ENCODE data around the gene TEKTIP1. TPM values are rescaled to one million over a fixed set of nuclear protein-coding genes. Genes with fewer than 3 reads are reported as not detected.

Gene TEKTIP1
- polyA plus RNA-seq (ENCODE audit: insufficient read length in 3 of 3) = 1 to 10 TPM; 3.5 to 5.0 (median 4.3) TPM

DNA sequence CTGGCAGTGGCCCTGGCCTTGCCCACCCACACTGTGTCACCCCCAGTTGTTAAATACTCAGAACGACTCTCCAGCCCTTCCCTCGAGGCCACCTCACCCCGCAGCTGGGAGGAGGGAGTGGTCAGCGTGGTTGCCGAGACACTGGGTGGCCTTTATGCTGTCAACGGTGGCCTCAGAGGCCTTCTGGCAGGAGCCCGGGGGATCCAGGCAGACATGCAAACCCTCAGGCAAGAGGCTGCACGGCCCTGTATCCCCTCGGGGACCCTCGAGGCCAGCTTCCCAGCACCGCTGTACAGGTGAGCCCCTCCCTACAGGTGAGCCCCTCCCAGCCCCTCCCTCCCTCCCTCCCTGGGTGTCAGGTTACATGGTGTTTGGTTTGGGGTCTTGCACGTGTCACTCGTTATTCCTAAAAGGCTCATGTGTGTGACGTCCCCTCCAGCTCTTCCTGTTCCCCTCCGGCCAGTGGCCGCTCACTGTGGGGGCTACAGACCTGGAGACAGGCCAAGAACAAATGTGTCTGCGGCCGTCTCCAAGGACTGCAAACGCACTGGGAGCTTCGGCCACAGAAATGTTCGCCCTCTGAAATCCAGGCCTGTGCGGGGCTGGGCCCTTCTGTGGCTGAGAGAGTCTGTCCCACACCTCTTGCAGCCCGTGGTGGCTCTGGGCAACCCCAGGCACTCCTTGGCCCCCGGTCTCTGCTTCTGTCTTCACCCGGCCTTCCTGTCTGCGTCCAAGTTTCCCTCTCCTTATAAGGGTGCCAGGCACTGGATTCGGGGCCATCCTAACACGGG is at the start of gene TEKTIP1:
TEKTIP1 (plus strand) TSS at position 210 of the 791 bp plus-strand sequence; CDS start at position 214, 4 bp downstream.
- no peak for DNase-seq (ENCODE audit: low read depth in 3 of 3, low spot score in 2 of 3)

DNA sequence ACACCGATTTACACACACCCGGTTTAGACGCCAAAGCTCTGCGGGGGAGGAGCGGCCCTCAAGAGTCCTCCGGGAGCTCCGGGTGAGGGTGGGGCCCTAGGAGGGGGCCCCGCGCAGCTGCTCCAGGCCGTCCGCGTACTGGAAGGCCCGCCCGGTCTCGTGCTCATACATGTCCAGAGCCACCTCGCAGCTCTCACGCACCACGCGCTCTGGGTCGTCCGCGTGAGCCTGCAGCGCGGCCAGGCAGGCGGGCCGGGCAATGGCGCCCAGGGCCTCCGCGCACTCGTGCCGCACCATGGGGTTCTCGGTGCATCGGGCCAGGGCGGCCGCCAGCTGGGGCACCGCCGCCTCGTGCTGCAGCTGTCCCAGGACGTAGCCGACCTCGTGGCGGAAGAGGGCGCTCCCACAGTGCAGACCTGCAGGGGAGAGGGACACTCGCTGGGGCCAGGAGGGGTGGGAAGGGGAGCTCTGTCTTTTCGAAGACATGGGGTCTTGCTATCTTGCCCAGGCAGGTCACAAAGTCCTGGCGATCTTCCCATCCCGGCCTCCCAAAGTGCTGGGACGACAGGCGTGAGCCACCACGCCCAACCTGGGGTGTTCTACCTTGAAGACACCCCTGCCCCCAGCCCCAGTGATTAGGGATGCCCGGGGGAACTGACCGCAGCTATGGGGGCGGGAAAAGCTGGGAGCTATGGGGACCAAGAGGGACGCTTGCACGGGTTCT is 47.4 kb upstream of the TEKTIP1 start:
- no peak for DNase-seq (ENCODE audit: low read depth in 3 of 3, low spot score in 2 of 3)

DNA sequence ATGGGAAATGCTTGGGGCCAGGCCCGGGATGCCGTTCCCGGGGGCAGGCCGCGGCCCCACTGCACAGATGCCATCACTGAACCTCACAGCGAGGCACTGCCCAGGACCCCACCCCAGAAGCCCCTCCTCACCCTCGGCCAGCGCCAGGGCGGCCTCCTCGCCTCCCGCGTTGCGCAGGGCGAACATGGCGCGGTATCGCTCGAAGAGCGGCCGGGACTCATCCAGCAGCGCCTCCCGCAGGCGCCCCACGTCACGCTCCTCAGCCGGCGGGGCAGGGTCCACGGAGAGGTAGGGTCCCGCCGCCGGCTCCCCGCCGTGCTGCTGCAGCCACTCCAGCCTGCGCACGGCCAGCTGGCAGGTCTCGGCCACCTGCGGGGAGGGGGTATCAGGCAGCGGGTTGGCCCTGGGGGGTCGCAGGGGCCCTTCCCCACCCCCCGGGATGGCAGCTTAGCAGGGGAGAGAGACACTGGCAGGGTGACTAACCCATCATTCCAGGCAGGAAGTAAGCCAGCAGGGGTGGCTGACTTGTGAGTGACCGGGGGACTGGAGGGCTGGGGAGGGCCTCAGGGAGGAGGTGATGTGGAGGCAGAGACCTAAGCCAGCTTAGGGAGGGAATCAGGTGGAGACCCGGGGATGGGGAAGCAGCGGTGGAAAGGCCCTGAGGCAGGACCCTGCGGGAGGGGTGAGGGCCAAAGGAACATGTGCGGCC is 46.7 kb upstream of the TEKTIP1 start:
- no peak for DNase-seq (ENCODE audit: low read depth in 3 of 3, low spot score in 2 of 3)

DNA sequence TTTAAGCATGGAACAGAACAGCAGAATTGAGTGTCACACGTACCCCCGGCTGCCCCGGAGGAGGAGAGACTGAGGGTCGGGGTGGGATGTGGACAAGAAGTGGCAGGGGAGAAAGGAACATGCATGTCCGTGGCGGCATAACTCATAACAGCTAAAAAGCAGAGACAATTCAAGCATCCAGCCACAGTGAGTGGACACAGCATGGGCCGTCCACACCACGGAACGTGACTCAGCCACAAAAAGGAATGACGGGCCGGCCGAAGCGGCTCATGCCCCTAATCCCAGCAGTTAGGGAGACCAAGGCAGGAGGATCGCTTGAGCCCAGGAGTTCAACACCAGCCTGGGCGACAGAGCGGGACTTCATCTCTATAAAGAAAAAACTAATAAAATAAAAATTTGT is 46.1 kb upstream of the TEKTIP1 start:
- no peak for DNase-seq (ENCODE audit: low read depth in 3 of 3, low spot score in 2 of 3)

DNA sequence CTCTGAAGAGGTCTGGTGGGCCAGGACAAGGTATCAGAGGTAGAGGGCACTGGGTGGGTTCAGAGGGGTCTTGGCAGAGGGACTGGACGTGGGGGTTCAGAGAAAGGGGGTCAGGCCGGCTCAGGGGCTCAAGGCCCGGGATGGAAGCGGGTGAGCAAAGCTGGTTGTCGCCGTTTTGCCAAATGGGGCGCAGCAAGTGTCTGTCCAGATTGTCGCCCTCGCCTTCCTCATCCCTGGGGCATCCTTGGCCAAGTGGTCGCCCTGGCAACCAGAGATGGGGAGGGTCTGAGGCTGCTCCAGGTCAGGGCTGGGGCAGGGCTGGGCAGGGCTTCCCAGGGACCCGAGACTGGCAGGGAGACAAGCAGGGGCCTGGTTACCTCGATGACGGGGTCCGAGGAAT is 45.3 kb upstream of the TEKTIP1 start:
- no peak for DNase-seq (ENCODE audit: low read depth in 3 of 3, low spot score in 2 of 3)

DNA sequence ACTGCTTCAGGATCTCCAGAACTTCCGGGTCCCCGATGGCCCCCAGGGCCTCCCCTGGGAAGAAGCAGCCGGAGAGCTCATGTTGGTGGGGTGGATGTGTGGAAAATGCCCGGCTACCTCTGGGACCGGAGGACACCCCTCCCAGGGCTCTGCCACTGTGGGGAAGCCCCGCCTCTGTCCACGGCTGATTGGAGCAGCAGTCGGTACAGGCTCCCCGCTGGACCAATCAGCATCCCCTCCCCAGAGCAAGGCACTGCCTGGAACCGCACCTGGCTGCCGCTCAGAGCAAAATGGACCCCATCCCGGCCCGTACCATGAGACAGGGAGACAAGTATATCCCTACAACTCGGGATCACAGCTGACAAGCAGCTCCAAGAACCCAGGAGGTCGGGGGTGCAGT is 44.9 kb upstream of the TEKTIP1 start:
- DNase-seq (ENCODE audit: low read depth in 3 of 3, low spot score in 2 of 3) = no peak

DNA sequence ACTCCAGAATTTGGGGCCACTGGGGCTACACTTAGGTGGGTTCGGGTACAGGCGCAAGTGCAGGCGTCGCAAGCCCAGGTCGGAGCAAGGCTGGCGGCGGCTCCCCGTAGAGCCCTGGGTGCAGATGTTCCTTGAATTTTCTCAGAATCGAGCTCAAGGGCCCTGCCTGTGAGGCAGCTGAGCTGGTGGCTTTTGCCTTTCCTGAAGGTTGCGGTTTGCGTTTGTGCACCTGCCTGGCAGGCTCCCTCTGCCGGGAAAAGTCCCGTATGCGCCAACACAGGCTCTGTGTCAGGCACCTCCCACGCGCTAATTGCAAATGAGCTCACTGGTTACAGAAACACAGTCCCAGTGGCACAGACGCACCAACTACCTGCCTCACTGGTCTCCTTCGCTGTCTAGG is 44.4 kb upstream of the TEKTIP1 start:
- no peak for DNase-seq (ENCODE audit: low read depth in 3 of 3, low spot score in 2 of 3)

DNA sequence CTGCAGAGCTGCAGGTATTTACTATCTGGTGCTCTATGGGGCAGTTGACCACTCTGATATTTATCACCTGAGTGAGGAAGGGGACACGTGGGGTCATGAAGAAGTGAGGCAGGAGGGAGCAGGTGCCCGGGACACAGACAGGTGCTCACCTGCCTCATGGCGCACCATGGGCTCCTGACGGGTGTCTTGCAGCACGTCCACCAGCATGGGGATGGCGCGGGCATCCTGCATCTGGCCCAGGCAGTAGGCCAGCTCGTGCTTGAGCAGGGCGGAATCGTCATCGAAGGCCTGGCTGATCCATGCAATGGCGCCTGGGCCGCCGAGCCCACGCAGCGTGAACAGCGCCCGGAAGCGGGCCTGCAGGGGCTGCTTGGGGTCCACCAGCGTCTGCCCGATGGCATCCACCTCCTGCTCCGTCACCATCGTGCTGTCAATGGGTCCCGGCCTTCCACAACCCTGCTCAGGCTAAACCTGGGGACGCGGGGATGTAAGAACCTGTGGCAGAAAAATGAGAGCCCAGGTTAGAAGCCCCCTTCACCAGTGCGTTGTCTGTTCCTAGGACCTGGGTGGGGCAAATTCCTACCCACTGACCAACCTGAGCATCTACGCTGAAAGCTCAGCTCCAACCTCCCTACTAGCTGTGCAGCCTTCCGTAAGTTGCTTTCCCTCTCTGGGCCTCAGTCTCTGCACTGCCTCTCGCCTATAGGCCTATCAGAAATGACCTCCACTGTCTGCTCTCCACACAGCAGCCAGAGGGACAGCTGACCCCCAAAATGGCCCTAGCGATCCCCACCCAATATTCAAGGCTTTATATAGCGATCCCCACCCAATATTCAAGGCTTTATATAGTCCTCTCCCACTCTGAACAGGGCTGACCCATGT is 42.3 kb upstream of the TEKTIP1 start:
- no peak for DNase-seq (ENCODE audit: low read depth in 3 of 3, low spot score in 2 of 3)

DNA sequence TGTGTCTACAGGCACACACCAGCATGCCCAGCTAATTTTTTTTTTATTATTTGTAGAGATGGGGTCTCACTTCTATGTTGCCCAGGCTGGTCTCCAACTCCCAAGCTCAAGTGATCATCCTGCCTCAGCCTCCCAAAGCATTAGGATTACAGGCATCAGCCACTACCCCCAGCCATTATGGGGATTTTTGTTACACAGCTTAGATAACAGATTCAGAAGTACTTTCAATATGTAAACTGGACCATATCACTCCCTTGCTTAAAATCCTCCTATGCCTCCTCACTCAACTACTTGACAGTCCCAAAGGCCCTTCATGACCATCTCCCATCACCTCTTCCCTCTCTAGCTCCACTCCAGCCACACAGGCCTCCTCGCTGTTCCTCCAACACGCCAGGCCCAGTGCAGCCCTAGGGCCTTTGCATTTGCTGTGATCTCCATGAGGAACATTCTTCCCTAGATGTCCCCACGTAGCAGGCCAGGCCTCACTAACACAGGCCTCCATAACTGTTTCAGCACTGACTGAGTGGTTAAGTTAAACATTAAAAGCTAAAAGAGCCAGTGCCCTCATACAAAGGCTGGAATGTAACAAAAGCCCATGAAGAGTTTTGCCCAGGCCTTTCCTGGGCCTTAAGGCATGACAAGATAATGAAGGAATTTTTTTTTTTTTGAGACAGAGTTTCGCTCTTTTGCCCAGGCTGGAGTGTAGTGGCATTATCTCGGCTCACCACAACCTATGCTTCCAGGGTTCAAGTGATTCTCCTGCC is 41.0 kb upstream of the TEKTIP1 start:
- no peak for DNase-seq (ENCODE audit: low read depth in 3 of 3, low spot score in 2 of 3)

DNA sequence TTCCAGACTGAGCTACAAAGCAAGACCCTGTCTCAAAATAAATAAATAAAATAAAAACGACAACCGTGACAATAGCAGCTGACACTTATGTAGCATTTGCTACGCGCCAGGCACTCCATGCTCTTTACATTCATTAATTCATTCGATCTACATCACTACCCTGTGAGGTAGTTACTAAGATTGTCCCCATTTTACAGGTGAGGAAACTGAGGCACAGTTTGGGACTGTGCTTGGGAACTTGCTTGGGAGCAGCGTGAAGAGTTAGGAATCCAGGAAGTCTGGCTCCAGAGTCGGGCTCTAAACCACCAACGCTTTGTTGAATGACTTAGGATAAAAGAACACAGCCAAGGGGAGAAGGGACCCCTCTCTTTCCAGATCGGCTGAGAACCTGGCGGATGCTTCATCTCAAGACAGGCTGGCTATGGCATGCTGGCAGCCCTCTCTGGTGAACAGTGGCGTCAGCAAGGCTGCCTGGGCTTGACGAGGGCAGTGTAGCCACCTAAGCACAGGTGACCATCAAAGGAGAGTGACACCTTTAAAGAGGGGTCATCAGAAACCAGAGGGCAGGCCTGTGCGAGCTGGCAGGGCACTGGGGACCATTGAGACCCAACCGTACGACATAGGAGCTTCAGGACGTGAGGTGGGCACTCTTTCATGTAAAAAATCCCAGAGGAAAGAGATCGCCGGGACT is 39.1 kb upstream of the TEKTIP1 start:
- DNase-seq (ENCODE audit: low read depth in 3 of 3, low spot score in 2 of 3) = no peak

DNA sequence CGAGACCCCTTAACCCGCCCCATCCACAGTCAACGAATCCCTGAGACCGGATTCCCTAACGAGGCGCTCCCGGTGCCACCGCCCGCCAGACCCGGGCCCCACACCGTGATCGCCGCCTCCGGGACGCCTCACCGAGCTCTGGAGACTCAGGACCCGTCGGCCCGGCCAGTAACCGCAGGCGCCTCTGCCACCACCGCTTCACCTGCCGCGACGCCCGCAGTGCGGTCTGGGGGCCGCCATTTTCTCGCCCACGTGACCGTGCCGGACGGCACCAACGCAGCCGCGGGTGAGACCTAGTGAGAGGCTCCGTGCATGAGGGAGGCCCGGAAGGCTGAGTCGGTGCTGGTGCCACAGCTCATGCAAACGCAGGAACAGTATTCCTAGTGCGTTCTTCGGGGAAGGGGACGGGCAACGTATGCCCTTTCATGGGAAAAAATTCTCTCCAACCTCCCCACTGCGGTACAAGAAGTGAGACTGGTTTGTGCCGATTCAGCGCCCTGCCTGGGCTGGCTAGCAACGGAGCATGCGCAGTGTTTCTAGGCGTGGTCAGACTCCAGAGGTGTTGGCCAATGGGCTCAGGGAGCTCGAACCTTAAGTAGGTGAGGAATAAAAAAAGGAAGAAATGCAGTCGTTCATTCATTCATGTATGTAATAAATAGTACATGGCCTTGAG is 38.4 kb upstream of the TEKTIP1 start, which contains the start of gene DOHH:
DOHH (minus strand) TSS at position 246 of the 673 bp plus-strand sequence. CDS start 3,860 bp downstream, outside the sequence.
- peak; percentile 94 to 96 (median 96) for DNase-seq (ENCODE audit: low read depth in 3 of 3, low spot score in 2 of 3)

DNA sequence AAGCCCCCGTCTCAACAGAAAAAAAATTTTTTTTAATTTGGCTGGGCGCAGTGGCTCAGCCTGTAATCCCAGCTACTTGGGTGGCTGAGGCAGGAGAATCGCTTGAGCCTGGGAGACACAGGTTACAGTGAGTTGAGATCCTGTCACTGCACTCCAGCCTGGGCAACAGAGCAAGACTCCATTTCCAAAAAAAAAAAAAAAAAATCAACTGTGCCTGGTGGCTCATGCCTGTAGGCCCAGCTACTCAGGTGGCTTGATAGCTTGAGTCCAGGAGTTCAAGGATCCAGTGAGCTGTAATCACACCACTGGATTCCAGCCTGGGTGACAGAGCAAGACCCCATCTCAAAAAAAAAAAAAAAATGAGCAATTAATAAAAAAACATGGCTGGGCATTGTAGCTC is 37.2 kb upstream of the TEKTIP1 start:
- DNase-seq (ENCODE audit: low read depth in 3 of 3, low spot score in 2 of 3) = no peak

DNA sequence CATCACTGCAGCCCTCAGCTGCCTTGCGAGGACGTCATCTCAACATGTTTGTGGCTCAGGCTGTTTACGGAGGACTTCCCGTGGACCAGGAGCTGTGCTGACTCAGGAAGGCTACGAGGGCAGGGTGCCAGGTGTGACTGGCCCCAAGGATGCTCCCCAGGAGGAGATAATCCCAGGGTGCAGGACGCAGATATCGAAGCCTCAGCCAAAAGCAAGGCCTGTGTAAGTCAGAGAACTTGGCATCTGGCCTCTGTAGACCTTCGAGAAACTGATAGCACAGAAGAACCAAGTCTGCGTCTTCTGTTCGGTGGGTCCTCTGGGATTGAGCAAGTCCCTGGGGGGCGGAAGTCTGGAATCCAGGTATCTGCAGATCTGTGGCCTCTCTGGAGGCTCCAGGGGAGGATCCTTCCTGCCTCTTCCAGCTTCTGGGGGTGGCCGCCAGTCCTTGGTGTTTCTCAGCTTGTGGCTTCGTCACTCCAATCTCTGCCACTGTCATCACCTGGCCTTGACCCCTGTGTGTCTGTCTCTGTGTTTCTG is 35.9 kb upstream of the TEKTIP1 start:
- no peak for DNase-seq (ENCODE audit: low read depth in 3 of 3, low spot score in 2 of 3)

DNA sequence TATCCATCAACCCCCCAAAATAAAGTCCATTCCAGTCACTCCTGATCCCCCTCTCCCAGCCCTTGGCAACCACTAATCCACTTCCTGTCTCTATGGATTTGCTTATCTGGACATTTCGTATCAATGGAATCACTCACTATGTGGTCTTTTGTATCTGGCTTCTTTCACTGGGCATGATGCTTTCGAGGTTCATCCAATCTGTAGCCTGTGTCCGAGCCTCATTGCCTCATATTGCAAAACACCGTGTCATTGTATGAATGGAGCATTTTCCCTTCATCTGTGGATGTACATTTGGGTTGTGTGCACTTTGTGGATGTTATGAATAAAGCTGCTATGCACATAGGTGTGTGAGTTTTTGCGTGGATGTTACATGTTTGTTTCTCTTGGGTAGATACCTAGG is 34.2 kb upstream of the TEKTIP1 start:
- DNase-seq (ENCODE audit: low read depth in 3 of 3, low spot score in 2 of 3) = no peak

DNA sequence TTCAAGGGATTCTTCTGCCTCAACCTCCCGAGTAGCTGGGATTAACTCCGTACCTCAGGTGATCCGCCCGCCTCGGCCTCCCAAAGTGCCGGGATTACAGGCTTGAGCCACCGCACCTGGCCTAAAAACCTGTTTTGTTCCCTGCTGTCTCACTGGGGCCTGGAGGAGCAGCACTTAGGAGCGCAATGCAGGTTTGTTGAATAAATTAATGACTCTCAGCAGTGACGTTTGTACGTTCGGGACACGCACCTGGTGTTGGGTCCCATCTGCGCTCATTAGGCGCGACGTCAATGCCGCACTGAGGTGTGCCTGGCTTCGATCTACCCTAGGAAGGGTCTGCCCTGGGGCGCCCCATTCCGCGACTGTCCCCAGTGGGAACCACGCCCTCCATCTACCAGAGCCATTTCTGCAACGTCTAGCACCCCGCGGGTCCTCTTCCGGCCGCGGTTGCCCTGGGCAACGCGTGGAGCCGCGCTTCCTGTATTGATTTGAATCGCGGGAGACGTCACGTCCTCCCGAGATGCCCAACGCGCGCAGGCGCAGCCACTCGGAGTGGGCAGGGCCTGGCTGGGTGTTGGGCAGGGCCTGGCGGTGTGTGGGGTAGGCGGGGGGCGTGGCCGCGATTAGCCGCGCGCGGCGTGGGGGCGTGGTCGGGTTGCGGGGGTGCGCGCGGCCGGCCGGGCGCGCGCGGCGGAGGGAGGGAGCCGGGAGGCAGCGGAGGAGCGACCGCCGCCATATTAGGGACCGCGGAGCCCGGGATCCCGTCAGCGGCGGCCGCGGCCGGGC is 33.2 kb upstream of the TEKTIP1 start, which contains the start of gene FZR1:
FZR1 (plus strand) TSS at position 714 of the 786 bp plus-strand sequence. CDS start 16,679 bp downstream, outside the sequence.
- DNase-seq (ENCODE audit: low read depth in 3 of 3, low spot score in 2 of 3) = peak; percentile 92 to 97 (median 93)

DNA sequence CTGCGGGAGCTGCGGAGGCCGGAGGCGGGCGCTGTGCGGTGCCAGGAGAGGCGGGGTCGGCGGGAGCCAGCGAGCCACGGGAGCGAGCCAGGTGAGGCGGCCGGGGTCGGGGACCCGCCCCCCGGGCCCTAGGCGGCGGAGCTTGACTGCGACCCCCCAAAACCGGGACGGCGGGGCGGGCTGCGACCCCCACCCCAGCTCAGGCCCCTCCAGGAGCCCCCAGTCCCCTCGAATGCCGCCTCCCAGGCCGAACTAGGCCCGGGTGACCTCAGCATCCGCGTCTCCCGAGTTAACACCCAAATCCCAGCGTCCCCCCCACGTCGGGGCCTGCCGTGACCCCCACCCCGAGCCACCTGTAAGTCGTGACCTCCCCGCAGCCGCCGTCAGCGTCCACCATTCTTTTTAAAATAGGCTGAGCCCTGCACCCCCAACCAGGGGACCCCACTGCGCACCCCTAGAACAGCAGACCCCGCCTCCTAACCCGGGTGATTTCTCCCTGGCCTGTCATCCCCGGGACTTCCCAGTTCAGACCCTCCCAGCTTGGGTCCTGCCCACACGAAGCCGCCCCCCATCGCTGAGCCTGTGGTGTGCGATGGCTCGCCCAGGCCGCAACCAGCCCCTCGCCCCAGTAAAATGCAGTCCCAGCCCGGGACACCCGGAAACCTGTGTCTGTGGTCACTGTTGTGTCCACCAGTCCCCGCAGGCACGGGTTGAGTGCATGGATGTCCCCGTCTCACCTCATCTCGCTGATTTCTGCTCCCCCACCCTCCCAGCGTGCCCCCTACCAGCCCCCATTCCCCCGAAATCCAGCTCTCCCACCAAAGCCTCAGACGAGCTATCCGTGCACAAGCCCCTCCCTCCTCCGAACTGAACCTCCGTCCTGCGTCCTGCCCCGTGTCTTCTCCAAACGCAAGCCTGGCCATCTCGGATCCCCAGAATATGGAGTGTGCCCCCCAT is 32.3 kb upstream of the TEKTIP1 start:
- no peak for DNase-seq (ENCODE audit: low read depth in 3 of 3, low spot score in 2 of 3)

Data from right renal cortex interstitium (tissue), 3 donors.